Bronchial epithelial cell (primary cell): ENCODE results near the gene MAPT. TPM values are rescaled to one million over a fixed set of nuclear protein-coding genes. Genes with fewer than 3 reads are reported as not detected.
A peak's percentile ranks its signal among the peaks of the same experiment; 100 is the strongest.

ENCODE experiments used
- DNase-seq: peaks from one replicate; pipeline ENCODE4 v3.0.0-alpha.2; 2010; ENCODE audit warnings: low read depth
- FAIRE-seq: peaks from 2 replicates; lab custom pipeline; 2011; peaks lifted over from hg19 to GRCh38; lab: Jason Lieb, UNC
- H3K27me3 ChIP-seq: 2 replicates; pipeline ENCODE4 v1.5.1; 2011; ENCODE audit warnings: low read length; ENCODE audit not compliant: control insufficient read depth, insufficient read depth
- H3K36me3 ChIP-seq: 2 replicates; pipeline ENCODE4 v1.5.1; 2011; ENCODE audit warnings: low read length; ENCODE audit not compliant: control insufficient read depth, insufficient read depth
- H3K4me3 ChIP-seq: 2 replicates; pipeline ENCODE4 v1.5.1; 2011; ENCODE audit warnings: mild to moderate bottlenecking, low read depth, low read length, control low read depth
- CTCF ChIP-seq: IDR thresholded peaks from 2 replicates; pipeline ENCODE4 v1.5.1; 2011; ENCODE audit warnings: mild to moderate bottlenecking, moderate library complexity, low read length, control low read depth, inconsistent platforms; ENCODE audit not compliant: insufficient read depth, severe bottlenecking
- total RNA-seq: library from RNA; depleted of rRNA; stranded (reverse); fragments of >200 nt; gene quantifications from 2 replicates; pipeline ENCODE4 v1.2.1, GENCODE V29; 2014

The MAPT gene
- total RNA-seq, 1 donor from 2014 or later: 0.26 TPM

- no peak for TF ChIP-seq CTCF
- H3K36me3 ChIP-seq: no peaks in the 10 kb centered on the region
Observed at GRCh38 chr17:45847101-45847500, 47.3 kb upstream of the MAPT start.

GRCh38 chr17:45847747-45848146, 46.6 kb upstream of the MAPT start:
- FAIRE-seq (no peak), DNase-seq (no peak)
- Histone ChIP-seq H3K27me3 (peaks cover 6% of the 10 kb centered on the region), H3K4me3 (no peak overlapping the region), H3K36me3 (no peaks in the 10 kb centered on the region)
- no peak for TF ChIP-seq CTCF

More at GRCh38 chr17:45847101-45847500, 47.3 kb upstream of the MAPT start:
- Histone ChIP-seq H3K4me3 (no peak overlapping the region), H3K27me3 (peaks cover 6% of the 10 kb centered on the region)
- DNase-seq: no peak
- FAIRE-seq: no peak

- Histone ChIP-seq H3K27me3 (peaks cover 6% of the 10 kb centered on the region), H3K4me3 (no peak overlapping the region), H3K36me3 (no peaks in the 10 kb centered on the region)
- DNase-seq (no peak), FAIRE-seq (peak; percentile 36)
- no peak for TF ChIP-seq CTCF
Observed at GRCh38 chr17:45848405-45848804, 45.9 kb upstream of the MAPT start.

DNA sequence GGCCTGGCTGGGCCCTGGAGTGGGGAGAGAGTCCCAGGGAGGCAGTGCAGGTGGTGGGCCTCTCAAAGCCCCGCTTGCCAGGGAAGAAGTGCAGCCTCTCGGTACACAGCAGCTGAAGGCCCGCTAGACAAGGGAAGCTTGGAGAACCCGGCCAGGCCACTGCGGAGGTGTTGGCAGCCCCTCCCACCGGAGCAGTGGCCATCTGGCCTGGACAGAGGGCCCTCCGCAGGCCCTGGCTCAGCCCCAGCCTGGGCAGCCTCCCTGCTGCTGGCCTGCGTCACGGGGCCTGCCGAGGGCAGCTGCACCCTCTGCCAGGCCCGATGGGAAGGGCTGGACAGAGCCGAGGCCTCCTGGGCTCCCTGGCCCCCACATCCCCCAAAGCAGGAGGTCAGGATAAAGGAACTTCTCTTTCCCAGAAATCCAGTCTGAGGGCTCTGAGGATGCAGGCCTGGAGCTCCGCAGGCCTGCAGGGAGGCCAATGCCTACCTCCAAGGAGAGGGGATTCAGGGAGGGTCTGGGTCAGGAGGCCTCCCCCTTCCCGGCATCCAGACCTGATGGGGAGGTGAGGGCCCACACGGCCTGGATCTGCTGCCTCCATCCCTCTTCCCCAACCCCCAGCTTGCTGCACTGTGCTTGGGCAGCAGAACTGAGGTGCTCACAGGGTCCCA, 45.4 kb upstream of the MAPT start:
- no peak overlapping the region for H3K4me3 ChIP-seq
- H3K27me3 ChIP-seq: peaks cover 6% of the 10 kb centered on the region
- DNase-seq (no peak), FAIRE-seq (no peak)
- TF ChIP-seq CTCF: no peak
- H3K36me3 ChIP-seq: no peaks in the 10 kb centered on the region

DNA sequence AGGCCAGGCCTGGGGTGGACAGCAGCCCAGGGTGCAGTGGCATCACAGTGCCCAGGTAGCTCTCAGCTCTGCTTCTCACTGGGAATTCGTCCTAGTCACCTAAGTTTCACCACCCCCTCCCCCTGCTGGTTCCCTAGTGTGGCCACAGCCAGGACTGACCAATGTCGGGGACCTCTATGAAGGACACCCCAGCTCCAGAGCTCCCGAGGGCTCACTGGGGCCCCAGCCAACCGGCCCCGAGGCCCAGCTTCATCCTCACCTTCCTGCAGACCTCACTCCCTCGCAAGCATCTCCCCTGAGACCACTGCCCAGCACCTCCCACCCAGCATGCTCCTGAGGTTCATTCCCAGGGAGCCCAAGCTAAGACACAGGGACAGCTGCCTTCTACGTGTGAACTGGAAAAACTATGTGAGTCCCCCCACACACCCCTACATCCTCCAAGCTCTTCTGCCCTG, 44.8 kb upstream of the MAPT start:
- FAIRE-seq (no peak), DNase-seq (no peak)
- no peak overlapping the region for H3K4me3 ChIP-seq
- H3K27me3 ChIP-seq: peaks cover 6% of the 10 kb centered on the region
- no peaks in the 10 kb centered on the region for H3K36me3 ChIP-seq
- TF ChIP-seq CTCF: no peak

GRCh38 chr17:45850011-45850410, 44.3 kb upstream of the MAPT start:
- Histone ChIP-seq H3K36me3 (no peaks in the 10 kb centered on the region), H3K27me3 (peaks cover 6% of the 10 kb centered on the region), H3K4me3 (no peak overlapping the region)
- no peak for TF ChIP-seq CTCF
- DNase-seq (no peak), FAIRE-seq (no peak)
